K562 (cell line): ENCODE data around the gene OVOL3. TPM values are rescaled to one million over a fixed set of nuclear protein-coding genes. Genes with fewer than 3 reads are reported as not detected.
"Not testable (repeated sequence)": the region's sequence is repeated elsewhere in the genome, so short reads cannot be mapped to it uniquely, and the experiment has no call there.

Experiments
- ATAC-seq: fragments of 200-7000 bp; cut with Tn5 transposase; 3 replicates; pipeline ENCODE4 v1.9.1; 2020; ENCODE audit warnings: moderate library complexity
- BruUV-seq: library from RNA; stranded (reverse); fragments of 400-500 nt; replicated peaks from 2 replicates; lab custom pipeline; 2021; lab: Mats Ljungman, UMichigan
- CTCF ChIA-PET: fragments of 300-600 bp; formaldehyde crosslinking; extraction: SDS; loops from one replicate; lab custom pipeline; 2021; ENCODE audit warnings: low intra/inter-chr PET ratio; lab: Yijun Ruan, JAX
- POLR2A ChIA-PET: fragments of 300-600, 350-650 bp; sonication (Branson Sonifier 250); formaldehyde crosslinking; extraction: SDS; loops from one replicate; lab custom pipeline; 2021; ENCODE audit warnings: antibody characterized with exemption, inconsistent platforms; lab: Yijun Ruan, JAX
- DNase-seq, 4 experiments: peaks; one replicate each; pipeline versions ENCODE4 v3.0.0 to v3.0.0-alpha.2; 2011 to 2018; ENCODE audit warnings: low spot score in 3 of 4, mixed read lengths in 3 of 4; ENCODE audit errors: extremely low read depth in 1 of 4
- FAIRE-seq: peaks from 2 replicates; lab custom pipeline; 2011; peaks lifted over from hg19 to GRCh38; lab: Jason Lieb, UNC
- H2AFZ ChIP-seq: 2 replicates; pipeline ENCODE4 v1.6.0; 2011; ENCODE audit warnings: low read depth, low read length, control low read depth, inconsistent platforms
- H3K27ac ChIP-seq: fragments of 200-600 bp; 3 replicates; pipeline ENCODE4 v1.8.0; 2011; ENCODE audit warnings: low read depth, mild to moderate bottlenecking, control low read depth, inconsistent platforms, low read length, moderate library complexity, mixed read lengths; ENCODE audit errors: extremely low read depth
- H3K27me3 ChIP-seq, 2 experiments: fragments of 300-600 bp in 1 of 2; 2 replicates in 1 of 2; 3 replicates in 1 of 2; pipeline versions ENCODE4 v1.6.0 to v1.8.0; 2011; ENCODE audit warnings: inconsistent platforms in 2 of 2, low read length in 2 of 2, mild to moderate bottlenecking in 1 of 2, mixed read lengths in 1 of 2, moderate library complexity in 1 of 2; ENCODE audit not compliant: control insufficient read depth in 2 of 2, insufficient read depth in 2 of 2
- H3K36me3 ChIP-seq: fragments of 300-600 bp; 3 replicates; pipeline ENCODE4 v1.8.0; 2011; ENCODE audit warnings: mild to moderate bottlenecking, low read length, inconsistent platforms; ENCODE audit not compliant: control insufficient read depth, insufficient read depth
- H3K4me1 ChIP-seq, 2 experiments: fragments of 200-600 bp in 1 of 2; replicated peaks in 1 of 2; 2 replicates in 1 of 2; 3 replicates in 1 of 2; pipeline versions ENCODE4 v1.5.1 to v1.8.0; 2011; ENCODE audit warnings: inconsistent platforms in 2 of 2, low read length in 2 of 2, mild to moderate bottlenecking in 1 of 2, mixed read lengths in 1 of 2, moderate library complexity in 1 of 2; ENCODE audit not compliant: control insufficient read depth in 2 of 2, insufficient read depth in 2 of 2
- H3K4me2 ChIP-seq: 2 replicates; pipeline ENCODE4 v1.6.1; 2011; ENCODE audit warnings: low read length, control low read depth, inconsistent platforms, mixed read lengths; ENCODE audit not compliant: insufficient read depth
- H3K4me3 ChIP-seq: fragments of 200-600 bp; sonication (generic), shearing (Covaris generic); 2 replicates; pipeline ENCODE4 v1.5.1; 2016; ENCODE audit warnings: control low read depth, inconsistent platforms
- H3K79me2 ChIP-seq: fragments of 200-600 bp; 3 replicates; pipeline ENCODE4 v1.8.0; 2011; ENCODE audit warnings: low read length, inconsistent platforms; ENCODE audit not compliant: control insufficient read depth, insufficient read depth
- H3K9ac ChIP-seq, 2 experiments: 2 replicates each; pipeline versions ENCODE4 v1.6.0 to v1.6.1; 2011; ENCODE audit warnings: low read depth in 2 of 2, low read length in 2 of 2, control low read depth in 1 of 2, inconsistent platforms in 1 of 2, mild to moderate bottlenecking in 1 of 2, mixed read lengths in 1 of 2; ENCODE audit not compliant: insufficient read depth in 1 of 2
- H3K9me1 ChIP-seq: one replicate; pipeline ENCODE4 v1.6.0; 2011; ENCODE audit warnings: inconsistent platforms, mild to moderate bottlenecking, low read length, moderate library complexity; ENCODE audit not compliant: control insufficient read depth, insufficient read depth
- H3K9me3 ChIP-seq: replicated peaks from 2 replicates; pipeline ENCODE4 v1.5.1; 2011; ENCODE audit warnings: low read depth, low read length, inconsistent platforms; ENCODE audit not compliant: control insufficient read depth, insufficient read depth
- H4K20me1 ChIP-seq: replicated peaks from 2 replicates; pipeline ENCODE4 v1.6.1; 2011; ENCODE audit warnings: low read length, inconsistent platforms, mixed read lengths; ENCODE audit not compliant: control insufficient read depth, insufficient read depth
- CREB3L1 ChIP-seq: fragments of 450-650 bp; IDR thresholded peaks from 2 replicates; pipeline ENCODE4 v1.6.1; 2014; ENCODE audit warnings: low read depth, mild to moderate bottlenecking, moderate library complexity, borderline replicate concordance
- CREM ChIP-seq: IDR thresholded peaks from 2 replicates; pipeline ENCODE4 v1.6.1; 2014; ENCODE audit warnings: antibody characterized with exemption, low read depth
- CSDE1 ChIP-seq, 2 experiments: fragments of 450-650 bp; IDR thresholded peaks; 2 replicates each; pipeline ENCODE4 v1.6.1; 2016; ENCODE audit warnings: mild to moderate bottlenecking in 1 of 2
- GTF2F1 ChIP-seq: IDR thresholded peaks from 2 replicates; pipeline ENCODE4 v1.6.1; 2011; ENCODE audit warnings: low read depth, low read length, improper control_type of control experiment
- JUND ChIP-seq, 2 experiments: IDR thresholded peaks; 2 replicates in 1 of 2; 3 replicates in 1 of 2; pipeline ENCODE4 v1.6.1; 2011; ENCODE audit warnings: borderline replicate concordance in 2 of 2, low read depth in 2 of 2, low read length in 2 of 2, improper control_type of control experiment in 1 of 2, missing biosample characterization in 1 of 2, missing genetic modification characterization in 1 of 2, missing genetic modification reagents in 1 of 2
- MAFF ChIP-seq: IDR thresholded peaks from 2 replicates; pipeline ENCODE4 v1.6.1; 2012; ENCODE audit warnings: low read length, improper control_type of control experiment
- NFE2 ChIP-seq: IDR thresholded peaks from 2 replicates; pipeline ENCODE4 v1.6.1; 2014; ENCODE audit warnings: antibody characterized with exemption, low read depth
- SIRT6 ChIP-seq: IDR thresholded peaks from one replicate; pipeline ENCODE4 v1.6.1; 2012; ENCODE audit warnings: low read depth, mild to moderate bottlenecking, control low read depth, inconsistent platforms, low read length, moderate library complexity
- ZNF507 ChIP-seq: conservative IDR thresholded peaks from 2 replicates; pipeline ENCODE4 v1.6.1; 2017; ENCODE audit warnings: missing genetic modification characterization, missing compliant biosample characterization
- WGBS: fragments of 100-300 bp; shearing (Covaris generic); methylation state at CpG from one replicate; pipeline ENCODE4 v1.1.6; 2016; ENCODE audit warnings: low coverage, mixed read lengths; ENCODE audit not compliant: insufficient coverage; ENCODE audit errors: missing lambda C conversion rate; 5-methylcytosine and 5-hydroxymethylcytosine counted together
- in situ Hi-C: fragments of 300-500 bp; cut with MboI; formaldehyde crosslinking; loops from 4 replicates; pipeline ENCODE4 v1.15.0; 2018; ENCODE audit warnings: inconsistent platforms, mixed read lengths
- intact Hi-C: fragments of 100-400 bp; cut with micrococcal nuclease; formaldehyde crosslinking; loops from 2 replicates; pipeline ENCODE4 v1.14.2; 2022
- polyA plus RNA-seq, 8 experiments: library from polyadenylated mRNA; depleted of rRNA in 4 of 8; stranded (reverse) in 5 of 8; unstranded in 3 of 8; fragments of >200 nt; fragmentation: Nextera tagmentation in 2 of 8; fragmentation: Illumina TruSeq in 1 of 8; extraction: Ambion mirVana in 2 of 8; extraction: Trizol in 1 of 8; gene quantifications; 2 replicates each; pipeline versions ENCODE4 v1.2.1 to v1.2.3, GENCODE V29; 2011 to 2014; ENCODE audit warnings: inconsistent platforms in 1 of 8, missing spikeins in 1 of 8
- total RNA-seq, 7 experiments: library from RNA; depleted of rRNA in 6 of 7; stranded (reverse); fragments of >200 nt in 6 of 7; fragmentation: Illumina TruSeq in 2 of 7; extraction: Trizol in 2 of 7; gene quantifications; 2 replicates each; pipeline versions ENCODE4 v1.2.1 to v1.2.3, GENCODE V29; 2011 to 2021; ENCODE audit warnings: low replicate concordance in 1 of 7
- TF ChIP-seq, protein P1 (sequence below): sonication (generic); formaldehyde crosslinking; IDR thresholded peaks from 2 replicates; pipeline ENCODE4 v1.8.0; 2022; ENCODE audit warnings: mild to moderate bottlenecking, missing genetic modification reagents

OVOL3 gene
- total and polyA plus RNA-seq, 9 of the 15 experiments (the other 6 are each of a cell fraction or from before 2014, with no cell fraction given), result not detected

GRCh38 chr19:36068810-36069499, 42.0 kb upstream of the OVOL3 start:
- peaks cover 74% of the 10 kb centered on the region for H3K36me3 ChIP-seq
- H2AFZ ChIP-seq, intact Hi-C loops: not testable (repeated sequence)

GRCh38 chr19:36072081-36072480, 38.9 kb upstream of the OVOL3 start:
- POLR2A ChIA-PET, result interaction anchor here (0.6 to 2.1 kb wide), 3 partner anchors 10 to 12 kb away, joined by 3 to 6 read pairs (median 3); no protein-coding TSS in a partner anchor
- DNase-seq (no peak), FAIRE-seq (no peak), ATAC-seq (no peak)
- WGBS, result 92% methylated on average over 8 of the region's 8 CpGs
- no peak overlapping the region for H3K4me2 ChIP-seq
- H3K4me1 ChIP-seq, result peaks cover 0 to 12% of the 10 kb centered on the region in 2 experiments; a peak in 3 of 5 replicates
- BruUV-seq, result no TSS peak
- intact Hi-C loops, result no loop called here
- CTCF ChIA-PET, result no interaction called here
- no peaks in the 10 kb centered on the region for H3K79me2 ChIP-seq
- H3K9me3 ChIP-seq, result no peaks in the 10 kb centered on the region
- peaks cover 74% of the 10 kb centered on the region; the same call in 2 of the 3 replicates for H3K36me3 ChIP-seq
- H3K4me3 ChIP-seq, result no peak overlapping the region
- H2AFZ ChIP-seq, result no peak overlapping the region
- H3K27me3 ChIP-seq, result no peaks in the 10 kb centered on the region; a peak in 1 of 5 replicates
- no peaks in the 10 kb centered on the region for H3K9me1 ChIP-seq
- no peak overlapping the region for H3K9ac ChIP-seq
- no peak overlapping the region for H3K27ac ChIP-seq
- no peaks in the 10 kb centered on the region; the same call in 1 of the 2 replicates for H4K20me1 ChIP-seq
- in situ Hi-C loops, result no loop called here
- no peak for TF ChIP-seq NFE2
- no peak for TF ChIP-seq ZNF507 (tag)
- TF ChIP-seq, protein P1, sequence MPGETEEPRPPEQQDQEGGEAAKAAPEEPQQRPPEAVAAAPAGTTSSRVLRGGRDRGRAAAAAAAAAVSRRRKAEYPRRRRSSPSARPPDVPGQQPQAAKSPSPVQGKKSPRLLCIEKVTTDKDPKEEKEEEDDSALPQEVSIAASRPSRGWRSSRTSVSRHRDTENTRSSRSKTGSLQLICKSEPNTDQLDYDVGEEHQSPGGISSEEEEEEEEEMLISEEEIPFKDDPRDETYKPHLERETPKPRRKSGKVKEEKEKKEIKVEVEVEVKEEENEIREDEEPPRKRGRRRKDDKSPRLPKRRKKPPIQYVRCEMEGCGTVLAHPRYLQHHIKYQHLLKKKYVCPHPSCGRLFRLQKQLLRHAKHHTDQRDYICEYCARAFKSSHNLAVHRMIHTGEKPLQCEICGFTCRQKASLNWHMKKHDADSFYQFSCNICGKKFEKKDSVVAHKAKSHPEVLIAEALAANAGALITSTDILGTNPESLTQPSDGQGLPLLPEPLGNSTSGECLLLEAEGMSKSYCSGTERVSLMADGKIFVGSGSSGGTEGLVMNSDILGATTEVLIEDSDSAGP (CRISPR knock-in tag), result no peak
- TF ChIP-seq SIRT6, result no peak
- no peak for TF ChIP-seq MAFF
- no peak for TF ChIP-seq JUND (IDR thresholded peaks at IDR 0.05; ENCODE audit: borderline replicate concordance, low read depth, low read length)
- TF ChIP-seq JUND (tag; IDR thresholded peaks at IDR 0.05; ENCODE audit: borderline replicate concordance, low read depth, low read length), result no peak
- no peak for TF ChIP-seq GTF2F1
- TF ChIP-seq CSDE1 (IDR thresholded peaks at IDR 0.05), result no peak
- TF ChIP-seq CREM, result no peak
- no peak for TF ChIP-seq CREB3L1

More at GRCh38 chr19:36068810-36069499, 42.0 kb upstream of the OVOL3 start:
- H3K27ac ChIP-seq, DNase-seq, H3K27me3 ChIP-seq, H3K9me3 ChIP-seq, ATAC-seq, POLR2A ChIA-PET, in situ Hi-C loops, H3K4me3 ChIP-seq, FAIRE-seq, H4K20me1 ChIP-seq, H3K9ac ChIP-seq, CTCF ChIA-PET, H3K9me1 ChIP-seq, BruUV-seq, H3K79me2 ChIP-seq, H3K4me2 ChIP-seq: not testable (repeated sequence)
- peaks cover 0 to 12% of the 10 kb centered on the region in 2 experiments; a peak in 3 of 5 replicates for H3K4me1 ChIP-seq
- 88% methylated on average over 9 of the region's 57 CpGs for WGBS
